Duodenal mucosa (tissue), 2 donors: ENCODE results near the gene CCNG2.

Experiments
- H3K27ac ChIP-seq: one replicate; pipeline ENCODE4 v1.7.0; 2013; ENCODE audit warnings: low read depth, low read length
- H3K27me3 ChIP-seq, 2 donors: one replicate each; pipeline ENCODE4 v1.7.0; 2013; ENCODE audit warnings: low read length in 2 of 2, control low read depth in 1 of 2; ENCODE audit not compliant: insufficient read depth in 2 of 2, control insufficient read depth in 1 of 2
- H3K36me3 ChIP-seq, 2 donors: one replicate each; pipeline ENCODE4 v1.7.0; 2013; ENCODE audit warnings: low read length in 2 of 2, control low read depth in 1 of 2; ENCODE audit not compliant: insufficient read depth in 2 of 2, control insufficient read depth in 1 of 2
- H3K4me1 ChIP-seq, 2 donors: one replicate each; pipeline ENCODE4 v1.7.0; 2013; ENCODE audit warnings: low read length in 2 of 2, control low read depth in 1 of 2; ENCODE audit not compliant: insufficient read depth in 2 of 2, control insufficient read depth in 1 of 2
- H3K4me3 ChIP-seq, 2 donors: one replicate each; pipeline ENCODE4 v1.7.0; 2013; ENCODE audit warnings: low read length in 2 of 2, low read depth in 1 of 2
- H3K9ac ChIP-seq, 2 donors: one replicate each; pipeline ENCODE4 v1.7.0; 2013; ENCODE audit warnings: low read length in 2 of 2, low read depth in 1 of 2
- H3K9me3 ChIP-seq, 2 donors: one replicate each; pipeline ENCODE4 v1.7.0; 2013; ENCODE audit warnings: low read length in 2 of 2, control low read depth in 1 of 2; ENCODE audit not compliant: control insufficient read depth in 1 of 2

The CCNG2 gene

GRCh38 chr4:77215107-77215506, 58.1 kb downstream of the CCNG2 start:
- Histone ChIP-seq H3K4me1 (no peaks in the 10 kb centered on the region), H3K4me3 (no peak overlapping the region), H3K27me3 (no peaks in the 10 kb centered on the region), H3K36me3 (no peaks in the 10 kb centered on the region), H3K27ac (no peak overlapping the region), H3K9me3 (no peaks in the 10 kb centered on the region), H3K9ac (no peak overlapping the region)

GRCh38 chr4:77217526-77217925, 60.5 kb downstream of the CCNG2 start:
- no peak overlapping the region for H3K9ac ChIP-seq

GRCh38 chr4:77219266-77219665, 62.3 kb downstream of the CCNG2 start:
- no peaks in the 10 kb centered on the region for H3K27me3 ChIP-seq
- no peak overlapping the region for H3K27ac ChIP-seq
- H3K9me3 ChIP-seq: no peaks in the 10 kb centered on the region
- H3K4me1 ChIP-seq: no peaks in the 10 kb centered on the region
- H3K9ac ChIP-seq: no peak overlapping the region
- no peak overlapping the region for H3K4me3 ChIP-seq
- no peaks in the 10 kb centered on the region for H3K36me3 ChIP-seq

More at GRCh38 chr4:77217526-77217925, 60.5 kb downstream of the CCNG2 start:
- Histone ChIP-seq H3K27ac (no peak overlapping the region), H3K4me3 (no peak overlapping the region), H3K27me3 (no peaks in the 10 kb centered on the region), H3K36me3 (no peaks in the 10 kb centered on the region), H3K9me3 (no peaks in the 10 kb centered on the region), H3K4me1 (no peaks in the 10 kb centered on the region)
